Measurements from ENCODE around the gene MCTS1. TPM values are rescaled to one million over a fixed set of nuclear protein-coding genes. Genes with fewer than 3 reads are reported as not detected.
"Not testable (repeated sequence)": the region's sequence is repeated elsewhere in the genome, so short reads cannot be mapped to it uniquely, and the experiment has no call there.

The MCTS1 gene, protein sequence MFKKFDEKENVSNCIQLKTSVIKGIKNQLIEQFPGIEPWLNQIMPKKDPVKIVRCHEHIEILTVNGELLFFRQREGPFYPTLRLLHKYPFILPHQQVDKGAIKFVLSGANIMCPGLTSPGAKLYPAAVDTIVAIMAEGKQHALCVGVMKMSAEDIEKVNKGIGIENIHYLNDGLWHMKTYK
- total RNA-seq = 34.7 and 36.9 TPM in 2 replicates

DNA sequence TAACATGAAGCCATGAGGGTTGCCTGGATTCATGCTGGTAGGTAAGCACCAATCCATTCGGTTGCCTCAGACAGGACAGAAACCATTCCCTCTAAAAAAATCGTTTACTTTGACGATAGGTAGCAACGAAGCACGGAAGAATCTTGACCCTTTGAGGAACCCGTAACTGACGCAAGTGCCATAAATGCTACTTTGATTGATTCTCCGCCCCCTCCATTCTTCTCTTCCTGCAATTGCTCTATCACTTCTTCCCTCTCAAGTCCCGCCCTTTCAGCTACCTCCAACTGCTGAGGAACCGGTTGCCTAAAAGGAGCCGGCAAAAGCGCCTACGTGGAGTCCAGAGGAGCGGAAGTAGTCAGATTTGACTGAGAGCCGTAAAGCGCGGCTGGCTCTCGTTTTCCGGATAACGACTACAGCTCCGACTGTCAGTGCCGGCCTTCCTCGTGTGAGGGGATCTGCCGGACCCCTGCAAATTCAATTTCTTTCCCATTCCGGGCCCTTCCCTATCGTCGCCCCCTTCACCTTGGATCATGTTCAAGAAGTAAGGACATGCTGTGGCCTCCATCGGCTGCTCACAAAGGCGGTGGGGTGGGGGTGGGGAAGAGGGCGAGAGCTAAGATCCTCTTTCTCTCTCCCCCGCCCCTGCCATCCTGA is at the start of gene MCTS1:
MCTS1 (plus strand) TSS at position 395 of the 654 bp plus-strand sequence; CDS start at position 531, 136 bp downstream.
- peak; percentile 90 for DNase-seq

- DNase-seq = no peak
Observed at GRCh38 chrX:120556251-120556650, 47.6 kb upstream of the MCTS1 start.

GRCh38 chrX:120559804-120560203 is 44.1 kb upstream of the MCTS1 start:
- peak; percentile 16 for DNase-seq

GRCh38 chrX:120560405-120560841 is 43.5 kb upstream of the MCTS1 start:
- DNase-seq = peak; percentile 51

- DNase-seq = peak; percentile 95
Observed at GRCh38 chrX:120560842-120561633, 42.9 kb upstream of the MCTS1 start, which contains the start of gene CUL4B. TSS of gene CUL4B (minus strand) at chrX:120560962. CDS start at chrX:120560638, 324 bp downstream.

- DNase-seq = peak; percentile 22
Observed at GRCh38 chrX:120561634-120562568, 42.0 kb upstream of the MCTS1 start.

DNA sequence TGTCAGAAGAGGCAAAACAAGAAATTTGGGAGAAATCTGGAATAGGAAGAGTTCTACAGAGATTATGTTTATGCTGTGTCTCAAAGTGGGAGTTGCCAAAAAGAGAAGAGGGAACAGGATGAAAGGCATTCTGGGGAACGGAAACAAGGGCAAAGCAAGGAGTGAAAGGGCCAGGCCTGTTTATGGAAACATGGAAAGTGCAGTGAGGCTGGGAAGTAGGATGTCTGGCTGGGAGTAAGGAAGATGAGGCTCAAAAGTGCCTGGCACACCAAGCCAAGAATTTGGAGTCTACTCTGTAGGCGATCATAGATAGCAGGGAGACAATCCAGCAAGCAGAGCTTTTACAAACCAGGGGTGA is 41.4 kb upstream of the MCTS1 start:
- peak; percentile 17 for DNase-seq

GRCh38 chrX:120564925-120565324 is 39.0 kb upstream of the MCTS1 start:
- DNase-seq = no peak

DNA sequence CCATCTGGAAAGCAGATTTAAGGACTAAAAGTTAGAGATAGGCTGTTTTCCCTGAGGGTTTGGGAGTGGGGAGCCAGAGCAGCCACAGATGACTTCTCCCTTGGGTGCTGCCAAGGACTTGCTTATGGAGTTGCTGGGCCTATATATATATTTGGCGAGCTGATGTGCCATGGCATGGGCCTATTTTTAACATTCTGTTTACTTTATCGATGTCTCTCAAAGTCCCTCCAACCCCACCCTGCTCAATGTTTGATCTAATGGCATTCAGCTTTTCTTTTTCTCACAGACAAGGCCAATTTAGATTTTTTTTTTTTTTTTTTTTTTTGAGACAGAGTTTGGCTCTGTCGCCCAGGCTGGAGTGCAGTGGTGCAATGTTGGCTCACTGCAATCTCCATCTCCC is 37.1 kb upstream of the MCTS1 start:
- no peak for DNase-seq

GRCh38 chrX:120568035-120568434 is 35.9 kb upstream of the MCTS1 start:
- no peak for DNase-seq

- no peak for DNase-seq
Observed at GRCh38 chrX:120568609-120569008, 35.3 kb upstream of the MCTS1 start.

DNA sequence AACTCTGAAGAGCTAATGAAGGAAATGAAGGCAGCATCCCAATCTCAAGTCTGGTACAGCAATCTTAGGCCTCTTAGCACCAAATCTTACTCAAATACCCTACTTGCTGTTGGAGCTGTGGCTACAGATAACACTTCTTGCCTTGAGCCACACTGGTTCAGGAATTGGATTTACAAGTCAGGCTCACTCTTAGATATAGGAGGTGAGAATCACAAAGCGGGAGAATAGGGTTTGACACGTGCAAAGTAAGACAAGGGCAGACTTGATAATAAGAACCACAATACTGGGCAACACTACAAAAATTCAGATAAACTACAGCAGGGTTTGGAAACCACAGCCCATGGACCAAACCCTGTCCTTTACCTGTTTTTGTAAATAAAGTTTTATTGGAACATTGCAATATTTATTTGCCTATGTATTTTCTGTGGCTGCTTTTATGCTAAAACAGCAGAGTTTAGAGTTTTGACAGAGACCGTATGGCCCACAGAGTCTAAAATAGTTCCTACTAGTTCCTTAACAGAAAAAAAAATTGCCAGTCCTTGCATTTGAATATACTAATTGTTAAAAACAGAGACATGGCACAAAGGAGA is 33.8 kb upstream of the MCTS1 start:
- DNase-seq = no peak

- not testable (repeated sequence) for DNase-seq
Observed at GRCh38 chrX:120573806-120574205, 30.1 kb upstream of the MCTS1 start.

DNA sequence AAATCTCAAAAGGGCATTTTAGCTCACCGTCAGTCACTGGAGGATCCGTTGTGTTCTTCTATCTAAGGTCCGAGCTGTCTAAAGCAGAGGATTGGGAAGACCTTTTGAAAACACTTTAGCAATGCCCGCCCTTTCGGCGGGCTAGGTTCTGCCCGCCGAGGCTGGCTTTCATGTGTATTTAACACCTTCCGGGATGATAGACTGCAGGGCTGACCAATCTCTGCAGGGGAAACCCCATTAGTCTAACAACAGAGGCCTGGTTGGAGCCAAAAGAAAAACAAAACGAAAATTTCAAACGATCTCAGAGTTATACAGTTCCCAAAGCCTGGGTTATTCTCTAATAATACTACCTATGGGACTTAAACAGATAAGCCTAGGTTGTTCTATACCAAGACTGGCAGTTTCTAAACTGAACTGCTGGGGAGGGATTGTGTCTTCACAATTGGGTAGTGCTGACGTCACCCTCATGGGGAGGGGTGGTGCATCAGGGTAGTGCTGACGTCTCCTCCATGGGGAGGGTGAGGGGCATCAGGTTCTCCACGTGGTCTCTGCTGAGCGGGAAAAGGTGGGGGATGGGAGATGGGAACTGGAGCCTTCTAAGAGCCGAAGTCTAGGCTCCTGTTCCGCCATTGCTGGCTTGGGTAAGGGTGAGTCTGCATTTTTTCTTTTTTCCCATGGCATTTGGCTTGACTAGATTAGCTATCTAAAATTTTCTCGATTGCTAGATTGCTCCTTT is 28.4 kb upstream of the MCTS1 start:
- DNase-seq = no peak

- DNase-seq = no peak
Observed at GRCh38 chrX:120585702-120586101, 18.2 kb upstream of the MCTS1 start.

GRCh38 chrX:120604361-120604782 is 471 bp downstream of the MCTS1 start:
- DNase-seq = peak; percentile 30

DNA sequence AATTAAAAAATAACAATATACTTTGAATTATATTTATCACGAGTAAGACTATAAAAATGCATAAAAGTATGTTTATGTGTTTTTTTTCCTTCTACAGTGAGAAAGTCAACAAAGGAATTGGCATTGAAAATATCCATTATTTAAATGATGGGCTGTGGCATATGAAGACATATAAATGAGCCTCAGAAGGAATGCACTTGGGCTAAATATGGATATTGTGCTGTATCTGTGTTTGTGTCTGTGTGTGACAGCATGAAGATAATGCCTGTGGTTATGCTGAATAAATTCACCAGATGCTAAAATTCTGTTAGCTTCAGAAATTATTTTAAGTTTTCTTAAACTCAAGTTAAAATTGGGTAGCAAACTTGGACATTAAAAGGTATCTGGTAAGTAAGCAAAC is 8.2 kb downstream of the MCTS1 start:
- DNase-seq = no peak

DNA sequence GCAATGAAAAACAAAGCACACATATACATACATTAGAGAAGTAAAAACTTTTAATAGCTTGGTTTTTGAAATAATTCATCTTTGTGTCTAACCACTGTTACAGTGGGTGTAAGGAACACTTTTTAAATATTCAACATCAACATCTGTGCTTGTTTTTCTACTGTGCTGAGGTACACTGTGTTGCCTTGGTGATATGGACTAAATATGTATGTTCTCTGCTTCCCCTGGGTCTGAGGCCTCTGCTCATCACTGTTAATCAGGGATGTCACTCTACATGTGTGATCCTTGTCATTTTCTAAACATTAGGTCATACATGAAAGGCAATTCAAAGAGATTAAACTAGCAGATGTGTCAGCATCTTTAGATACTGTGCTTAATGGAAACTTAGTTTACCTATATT is 10.9 kb downstream of the MCTS1 start:
- no peak for DNase-seq

DNA sequence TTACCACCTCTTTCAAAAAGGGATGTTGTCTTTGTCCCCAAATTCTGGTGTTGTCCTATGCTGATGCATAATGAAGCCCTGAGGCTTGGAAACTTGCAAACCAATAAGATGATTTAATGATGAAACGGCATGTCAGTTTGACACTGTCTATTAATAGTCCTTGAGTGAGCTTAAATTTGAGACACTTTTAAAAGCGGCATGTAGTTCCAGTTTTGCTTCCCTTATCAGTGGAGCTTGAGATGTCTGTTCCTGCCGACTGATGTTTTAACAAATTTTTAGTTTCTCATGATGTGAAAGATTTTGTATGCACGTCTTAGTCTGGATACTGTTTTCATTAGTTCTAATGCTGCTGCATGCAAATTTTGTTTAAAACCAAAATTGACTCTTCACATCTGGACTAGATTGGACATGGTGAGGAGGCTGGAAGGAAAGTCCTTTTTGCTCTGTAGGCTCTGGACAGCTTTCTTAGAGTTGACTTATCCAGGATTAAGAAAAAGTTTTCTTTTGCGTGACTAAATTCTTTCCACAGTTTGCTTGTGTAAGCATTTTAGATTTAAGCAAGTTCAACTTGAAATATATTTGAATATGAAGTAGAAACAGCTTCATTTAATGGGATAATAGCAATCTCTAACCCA is 14.2 kb downstream of the MCTS1 start:
- no peak for DNase-seq

GRCh38 chrX:120625371-120625770 is 21.5 kb downstream of the MCTS1 start:
- no peak for DNase-seq

Measured in dermis blood vessel endothelial cell (primary cell).